K562 (cell line): ENCODE data around the gene FAM111B. TPM values are rescaled to one million over a fixed set of nuclear protein-coding genes. Genes with fewer than 3 reads are reported as not detected.

Source experiments
- ARID1B ChIP-seq: fragments of 450-650 bp; IDR thresholded peaks from 2 replicates; pipeline ENCODE4 v1.6.1; 2016; ENCODE audit warnings: antibody characterized with exemption, mild to moderate bottlenecking, inconsistent platforms
- DMBX1 ChIP-seq: fragments of 250-450 bp; sonication (Bioruptor Pico); IDR thresholded peaks from 2 replicates; pipeline ENCODE4 v1.8.0; 2022; ENCODE audit warnings: inconsistent platforms, mild to moderate bottlenecking, moderate library complexity, borderline replicate concordance
- ETS2 ChIP-seq: IDR thresholded peaks from 2 replicates; pipeline ENCODE4 v1.6.1; 2016; ENCODE audit warnings: borderline replicate concordance, missing genetic modification characterization, mild to moderate bottlenecking, moderate library complexity, missing compliant biosample characterization; ENCODE audit not compliant: poor library complexity, severe bottlenecking
- EZH2 ChIP-seq: IDR thresholded peaks from 2 replicates; pipeline ENCODE4 v1.6.1; 2012; ENCODE audit warnings: low read depth, mild to moderate bottlenecking, inconsistent platforms, low read length, borderline replicate concordance
- FOS ChIP-seq: IDR thresholded peaks from 3 replicates; pipeline ENCODE4 v1.6.1; 2011; ENCODE audit not compliant: insufficient read length; ENCODE audit errors: extremely low read depth
- HIVEP1 ChIP-seq: fragments of 250-450 bp; sonication (Bioruptor Pico); IDR thresholded peaks from 2 replicates; pipeline ENCODE4 v1.4.0; 2020; ENCODE audit warnings: mild to moderate bottlenecking
- HNRNPH1 ChIP-seq: fragments of 200-400 bp; formaldehyde crosslinking; optimal IDR thresholded peaks from 2 replicates; pipeline ENCODE3; 2017; ENCODE audit warnings: low read depth, mild to moderate bottlenecking, low read length, moderate library complexity
- PHF21A ChIP-seq: fragments of 450-650 bp; IDR thresholded peaks from 2 replicates; pipeline ENCODE4 v1.6.1; 2017; ENCODE audit warnings: low read depth, borderline replicate concordance
- SLC30A9 ChIP-seq: fragments of 250-450 bp; sonication (Bioruptor Pico); IDR thresholded peaks from 2 replicates; pipeline ENCODE4 v1.8.0; 2022; ENCODE audit warnings: mild to moderate bottlenecking, moderate library complexity
- TCF3 ChIP-seq: sonication (generic); formaldehyde crosslinking; IDR thresholded peaks from 2 replicates; pipeline ENCODE4 v1.4.0; 2020; ENCODE audit warnings: mild to moderate bottlenecking, missing genetic modification reagents
- TGIF2 ChIP-seq: sonication (generic); formaldehyde crosslinking; IDR thresholded peaks from 2 replicates; pipeline ENCODE4 v1.8.1; 2022; ENCODE audit warnings: mild to moderate bottlenecking, missing genetic modification reagents, moderate library complexity
- ZNF780A ChIP-seq: fragments of 250-450 bp; sonication (Bioruptor Pico); IDR thresholded peaks from 2 replicates; pipeline ENCODE4 v1.5.0; 2021; ENCODE audit warnings: mild to moderate bottlenecking
- polyA plus RNA-seq, 8 experiments: library from polyadenylated mRNA; depleted of rRNA in 4 of 8; stranded (reverse) in 5 of 8; unstranded in 3 of 8; fragments of >200 nt; fragmentation: Nextera tagmentation in 2 of 8; fragmentation: Illumina TruSeq in 1 of 8; extraction: Ambion mirVana in 2 of 8; extraction: Trizol in 1 of 8; gene quantifications; 2 replicates each; pipeline versions ENCODE4 v1.2.1 to v1.2.3, GENCODE V29; 2011 to 2014; ENCODE audit warnings: inconsistent platforms in 1 of 8, missing spikeins in 1 of 8
- total RNA-seq, 7 experiments: library from RNA; depleted of rRNA in 6 of 7; stranded (reverse); fragments of >200 nt in 6 of 7; fragmentation: Illumina TruSeq in 2 of 7; extraction: Trizol in 2 of 7; gene quantifications; 2 replicates each; pipeline versions ENCODE4 v1.2.1 to v1.2.3, GENCODE V29; 2011 to 2021; ENCODE audit warnings: low replicate concordance in 1 of 7
- TF ChIP-seq, protein P1 (sequence below): sonication (generic); formaldehyde crosslinking; IDR thresholded peaks from 2 replicates; pipeline ENCODE4 v1.8.0; 2022; ENCODE audit warnings: mild to moderate bottlenecking, missing genetic modification reagents
- TF ChIP-seq, protein P2 (sequence below): fragments of 450-650 bp; conservative IDR thresholded peaks from 2 replicates; pipeline ENCODE4 v1.6.1; 2016; ENCODE audit warnings: missing genetic modification characterization, low read depth, mild to moderate bottlenecking, missing compliant biosample characterization, moderate library complexity
- TF ChIP-seq, protein P3 (sequence below), 2 experiments: IDR thresholded peaks; 2 replicates each; pipeline ENCODE4 v1.6.1; 2012; ENCODE audit warnings: improper control_type of control experiment in 2 of 2, low read depth in 2 of 2, low read length in 2 of 2, borderline replicate concordance in 1 of 2

The FAM111B gene
- total and polyA plus RNA-seq, 9 of the 15 experiments (the other 6 are each of a cell fraction or from before 2014, with no cell fraction given), result 0.01 to 0.33 (median 0.06) TPM; not detected in 5

DNA sequence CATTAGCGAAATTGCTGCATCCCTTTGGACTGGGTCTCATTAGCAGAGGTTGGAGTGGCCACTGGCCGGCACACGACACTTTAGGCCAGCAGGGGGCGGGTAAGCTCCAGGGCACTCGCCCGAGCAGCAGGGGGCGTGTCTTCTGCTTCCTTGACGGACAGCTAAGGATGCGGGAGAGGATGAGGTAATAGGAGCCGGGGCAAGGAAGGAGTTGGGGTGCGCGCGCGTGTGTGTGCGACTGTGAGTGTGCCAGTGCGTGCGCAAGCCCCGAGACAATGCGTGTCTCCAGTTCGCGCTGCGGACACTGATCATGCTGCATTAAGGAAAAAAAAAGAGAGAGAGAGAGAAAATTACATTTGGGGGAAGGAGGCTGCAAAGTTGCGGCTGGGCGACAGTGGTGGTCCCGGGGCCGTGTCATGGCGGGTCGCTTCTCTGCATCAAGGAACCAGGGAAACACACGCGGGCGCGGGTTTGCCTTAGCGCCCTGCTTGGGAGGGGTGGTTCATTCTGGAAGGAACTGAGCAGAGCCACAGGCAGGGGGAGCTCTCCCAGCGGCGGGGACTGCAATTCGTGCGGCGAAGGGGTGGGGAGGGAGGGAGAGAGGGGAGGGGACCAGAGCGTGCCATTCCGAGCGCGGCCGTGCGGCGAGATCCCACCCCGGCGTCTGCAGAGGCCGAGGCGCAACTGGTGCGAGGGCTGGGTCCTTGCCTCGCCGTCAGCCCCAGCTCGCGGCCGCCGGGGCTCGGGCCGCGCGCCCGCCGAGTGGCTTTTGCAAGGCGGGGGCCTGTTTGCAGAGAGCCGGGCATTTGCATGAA is 64.7 kb downstream of the FAM111B start, which contains the start of gene DTX4 (continued):
- TF ChIP-seq ZNF780A (CRISPR knock-in tag) (no peak), HIVEP1 (no peak), PHF21A (no peak), HNRNPH1 (no peak), ARID1B (peak; percentile 52; the same call in 1 of the 2 replicates), EZH2 (no peak), DMBX1 (no peak), TCF3 (CRISPR knock-in tag) (no peak), SLC30A9 (no peak), ETS2 (tag) (no peak), TGIF2 (CRISPR knock-in tag) (no peak), FOS (no peak)
- TF ChIP-seq, protein P1, sequence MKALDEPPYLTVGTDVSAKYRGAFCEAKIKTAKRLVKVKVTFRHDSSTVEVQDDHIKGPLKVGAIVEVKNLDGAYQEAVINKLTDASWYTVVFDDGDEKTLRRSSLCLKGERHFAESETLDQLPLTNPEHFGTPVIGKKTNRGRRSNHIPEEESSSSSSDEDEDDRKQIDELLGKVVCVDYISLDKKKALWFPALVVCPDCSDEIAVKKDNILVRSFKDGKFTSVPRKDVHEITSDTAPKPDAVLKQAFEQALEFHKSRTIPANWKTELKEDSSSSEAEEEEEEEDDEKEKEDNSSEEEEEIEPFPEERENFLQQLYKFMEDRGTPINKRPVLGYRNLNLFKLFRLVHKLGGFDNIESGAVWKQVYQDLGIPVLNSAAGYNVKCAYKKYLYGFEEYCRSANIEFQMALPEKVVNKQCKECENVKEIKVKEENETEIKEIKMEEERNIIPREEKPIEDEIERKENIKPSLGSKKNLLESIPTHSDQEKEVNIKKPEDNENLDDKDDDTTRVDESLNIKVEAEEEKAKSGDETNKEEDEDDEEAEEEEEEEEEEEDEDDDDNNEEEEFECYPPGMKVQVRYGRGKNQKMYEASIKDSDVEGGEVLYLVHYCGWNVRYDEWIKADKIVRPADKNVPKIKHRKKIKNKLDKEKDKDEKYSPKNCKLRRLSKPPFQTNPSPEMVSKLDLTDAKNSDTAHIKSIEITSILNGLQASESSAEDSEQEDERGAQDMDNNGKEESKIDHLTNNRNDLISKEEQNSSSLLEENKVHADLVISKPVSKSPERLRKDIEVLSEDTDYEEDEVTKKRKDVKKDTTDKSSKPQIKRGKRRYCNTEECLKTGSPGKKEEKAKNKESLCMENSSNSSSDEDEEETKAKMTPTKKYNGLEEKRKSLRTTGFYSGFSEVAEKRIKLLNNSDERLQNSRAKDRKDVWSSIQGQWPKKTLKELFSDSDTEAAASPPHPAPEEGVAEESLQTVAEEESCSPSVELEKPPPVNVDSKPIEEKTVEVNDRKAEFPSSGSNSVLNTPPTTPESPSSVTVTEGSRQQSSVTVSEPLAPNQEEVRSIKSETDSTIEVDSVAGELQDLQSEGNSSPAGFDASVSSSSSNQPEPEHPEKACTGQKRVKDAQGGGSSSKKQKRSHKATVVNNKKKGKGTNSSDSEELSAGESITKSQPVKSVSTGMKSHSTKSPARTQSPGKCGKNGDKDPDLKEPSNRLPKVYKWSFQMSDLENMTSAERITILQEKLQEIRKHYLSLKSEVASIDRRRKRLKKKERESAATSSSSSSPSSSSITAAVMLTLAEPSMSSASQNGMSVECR (CRISPR knock-in tag), result no peak
- TF ChIP-seq, protein P2, sequence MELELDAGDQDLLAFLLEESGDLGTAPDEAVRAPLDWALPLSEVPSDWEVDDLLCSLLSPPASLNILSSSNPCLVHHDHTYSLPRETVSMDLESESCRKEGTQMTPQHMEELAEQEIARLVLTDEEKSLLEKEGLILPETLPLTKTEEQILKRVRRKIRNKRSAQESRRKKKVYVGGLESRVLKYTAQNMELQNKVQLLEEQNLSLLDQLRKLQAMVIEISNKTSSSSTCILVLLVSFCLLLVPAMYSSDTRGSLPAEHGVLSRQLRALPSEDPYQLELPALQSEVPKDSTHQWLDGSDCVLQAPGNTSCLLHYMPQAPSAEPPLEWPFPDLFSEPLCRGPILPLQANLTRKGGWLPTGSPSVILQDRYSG, result no peak
- TF ChIP-seq, protein P3, sequence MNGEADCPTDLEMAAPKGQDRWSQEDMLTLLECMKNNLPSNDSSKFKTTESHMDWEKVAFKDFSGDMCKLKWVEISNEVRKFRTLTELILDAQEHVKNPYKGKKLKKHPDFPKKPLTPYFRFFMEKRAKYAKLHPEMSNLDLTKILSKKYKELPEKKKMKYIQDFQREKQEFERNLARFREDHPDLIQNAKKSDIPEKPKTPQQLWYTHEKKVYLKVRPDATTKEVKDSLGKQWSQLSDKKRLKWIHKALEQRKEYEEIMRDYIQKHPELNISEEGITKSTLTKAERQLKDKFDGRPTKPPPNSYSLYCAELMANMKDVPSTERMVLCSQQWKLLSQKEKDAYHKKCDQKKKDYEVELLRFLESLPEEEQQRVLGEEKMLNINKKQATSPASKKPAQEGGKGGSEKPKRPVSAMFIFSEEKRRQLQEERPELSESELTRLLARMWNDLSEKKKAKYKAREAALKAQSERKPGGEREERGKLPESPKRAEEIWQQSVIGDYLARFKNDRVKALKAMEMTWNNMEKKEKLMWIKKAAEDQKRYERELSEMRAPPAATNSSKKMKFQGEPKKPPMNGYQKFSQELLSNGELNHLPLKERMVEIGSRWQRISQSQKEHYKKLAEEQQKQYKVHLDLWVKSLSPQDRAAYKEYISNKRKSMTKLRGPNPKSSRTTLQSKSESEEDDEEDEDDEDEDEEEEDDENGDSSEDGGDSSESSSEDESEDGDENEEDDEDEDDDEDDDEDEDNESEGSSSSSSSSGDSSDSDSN (IDR thresholded peaks at IDR 0.05; ENCODE audit: borderline replicate concordance in 1 of 2, low read depth in 2 of 2, low read length in 2 of 2), result no peak
